GM06990 (cell line): Measurements from ENCODE around the gene R3HDM4.

Experiments used
- DNase-seq: peaks from one replicate; pipeline ENCODE4 v3.0.0-alpha.2; 2011; ENCODE audit not compliant: insufficient read length; ENCODE audit errors: extremely low read depth
- H3K27me3 ChIP-seq: replicated peaks from 2 replicates; pipeline ENCODE4 v1.6.0; 2011; ENCODE audit warnings: low read length; ENCODE audit not compliant: control insufficient read depth, insufficient read depth
- H3K36me3 ChIP-seq: 2 replicates; pipeline ENCODE4 v1.5.1; 2011; ENCODE audit warnings: low read length; ENCODE audit not compliant: control insufficient read depth, insufficient read depth
- H3K4me3 ChIP-seq: replicated peaks from 2 replicates; pipeline ENCODE4 v1.5.1; 2011; ENCODE audit warnings: low read depth, mild to moderate bottlenecking, control low read depth, low read length
- TF ChIP-seq, protein P1 (sequence below): IDR thresholded peaks from 2 replicates; pipeline ENCODE4 v1.5.1; 2011; ENCODE audit warnings: low read length, control low read depth, mild to moderate bottlenecking, inconsistent platforms; ENCODE audit not compliant: insufficient read depth, poor library complexity, severe bottlenecking

Gene R3HDM4

DNA sequence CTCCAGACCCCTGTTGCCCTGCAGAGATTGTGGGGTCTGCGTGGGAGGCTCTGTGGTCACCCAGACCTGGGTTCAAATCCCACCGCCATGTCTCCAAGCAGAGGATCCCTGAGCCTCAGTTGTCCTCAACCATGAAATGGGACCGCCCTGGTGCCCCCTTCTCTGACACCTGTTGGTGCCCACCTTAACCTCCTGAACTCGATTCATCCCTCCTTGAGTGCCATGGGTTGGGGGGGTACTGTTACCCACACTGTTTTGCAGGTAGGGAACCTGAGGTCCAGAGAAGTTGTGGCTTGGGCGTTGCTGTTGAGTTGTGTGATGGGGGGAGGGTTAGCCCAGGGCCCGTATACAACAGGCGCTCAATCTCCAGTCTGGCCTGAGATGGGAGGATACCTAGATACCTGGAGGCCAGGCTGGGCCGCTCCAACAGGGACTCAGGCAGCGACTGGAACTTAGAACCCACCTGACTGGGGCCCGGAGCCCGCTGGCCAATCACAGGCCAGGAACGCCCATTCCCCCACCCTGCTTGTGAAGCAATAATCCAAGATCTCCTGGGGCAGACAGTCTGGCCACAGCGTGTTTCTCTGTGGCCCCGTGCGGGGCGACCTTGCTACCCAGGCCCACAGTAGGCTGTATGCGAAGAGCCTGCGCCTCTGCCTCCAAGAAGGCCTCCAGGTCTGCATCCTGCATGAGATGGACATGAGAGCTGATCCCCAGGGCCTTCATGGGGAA lies 15.6 kb upstream of the R3HDM4 start:
- TF ChIP-seq, protein P1, sequence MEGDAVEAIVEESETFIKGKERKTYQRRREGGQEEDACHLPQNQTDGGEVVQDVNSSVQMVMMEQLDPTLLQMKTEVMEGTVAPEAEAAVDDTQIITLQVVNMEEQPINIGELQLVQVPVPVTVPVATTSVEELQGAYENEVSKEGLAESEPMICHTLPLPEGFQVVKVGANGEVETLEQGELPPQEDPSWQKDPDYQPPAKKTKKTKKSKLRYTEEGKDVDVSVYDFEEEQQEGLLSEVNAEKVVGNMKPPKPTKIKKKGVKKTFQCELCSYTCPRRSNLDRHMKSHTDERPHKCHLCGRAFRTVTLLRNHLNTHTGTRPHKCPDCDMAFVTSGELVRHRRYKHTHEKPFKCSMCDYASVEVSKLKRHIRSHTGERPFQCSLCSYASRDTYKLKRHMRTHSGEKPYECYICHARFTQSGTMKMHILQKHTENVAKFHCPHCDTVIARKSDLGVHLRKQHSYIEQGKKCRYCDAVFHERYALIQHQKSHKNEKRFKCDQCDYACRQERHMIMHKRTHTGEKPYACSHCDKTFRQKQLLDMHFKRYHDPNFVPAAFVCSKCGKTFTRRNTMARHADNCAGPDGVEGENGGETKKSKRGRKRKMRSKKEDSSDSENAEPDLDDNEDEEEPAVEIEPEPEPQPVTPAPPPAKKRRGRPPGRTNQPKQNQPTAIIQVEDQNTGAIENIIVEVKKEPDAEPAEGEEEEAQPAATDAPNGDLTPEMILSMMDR = no peak
- Histone ChIP-seq H3K27me3 (no peaks in the 10 kb centered on the region), H3K4me3 (no peak overlapping the region; the same call in 1 of the 2 replicates), H3K36me3 (peaks cover 23% of the 10 kb centered on the region)
- DNase-seq = peak; percentile 1

GRCh38 chr19:927780-928401 lies 14.9 kb upstream of the R3HDM4 start:
- TF ChIP-seq, protein P1 = no peak

GRCh38 chr19:927351-927779 lies 14.3 kb upstream of the R3HDM4 start:
- DNase-seq = no peak
- Histone ChIP-seq H3K36me3 (peaks cover 19% of the 10 kb centered on the region), H3K27me3 (no peaks in the 10 kb centered on the region), H3K4me3 (peak overlapping the region; percentile 74)
- TF ChIP-seq, protein P1 = no peak

More at GRCh38 chr19:927780-928401, 14.9 kb upstream of the R3HDM4 start:
- no peaks in the 10 kb centered on the region for H3K27me3 ChIP-seq
- H3K4me3 ChIP-seq = peak overlapping the region; percentile 74
- peaks cover 22% of the 10 kb centered on the region for H3K36me3 ChIP-seq
- DNase-seq = peak; percentile 13

GRCh38 chr19:926589-927350 lies 13.8 kb upstream of the R3HDM4 start:
- peak overlapping the region; percentile 74 for H3K4me3 ChIP-seq
- peak; percentile 71 for DNase-seq
- peaks cover 16% of the 10 kb centered on the region for H3K36me3 ChIP-seq
- H3K27me3 ChIP-seq = no peaks in the 10 kb centered on the region
- TF ChIP-seq, protein P1 = no peak

GRCh38 chr19:926323-926588 lies 13.2 kb upstream of the R3HDM4 start:
- H3K36me3 ChIP-seq = peaks cover 14% of the 10 kb centered on the region
- H3K27me3 ChIP-seq = no peaks in the 10 kb centered on the region
- DNase-seq = no peak
- TF ChIP-seq, protein P1 = no peak
- peak overlapping the region; percentile 74 for H3K4me3 ChIP-seq
